HL-60 (cell line): ENCODE data around the gene LYPD3.

ENCODE experiments used
- CTCF ChIP-seq: IDR thresholded peaks from one replicate; pipeline ENCODE4 v1.5.1; 2011; ENCODE audit warnings: low read length, control low read depth, inconsistent platforms; ENCODE audit not compliant: insufficient read depth
- POLR2AphosphoS5 ChIP-seq: IDR thresholded peaks from 2 replicates; pipeline ENCODE4 v1.6.1; 2012; ENCODE audit warnings: low read depth

DNA sequence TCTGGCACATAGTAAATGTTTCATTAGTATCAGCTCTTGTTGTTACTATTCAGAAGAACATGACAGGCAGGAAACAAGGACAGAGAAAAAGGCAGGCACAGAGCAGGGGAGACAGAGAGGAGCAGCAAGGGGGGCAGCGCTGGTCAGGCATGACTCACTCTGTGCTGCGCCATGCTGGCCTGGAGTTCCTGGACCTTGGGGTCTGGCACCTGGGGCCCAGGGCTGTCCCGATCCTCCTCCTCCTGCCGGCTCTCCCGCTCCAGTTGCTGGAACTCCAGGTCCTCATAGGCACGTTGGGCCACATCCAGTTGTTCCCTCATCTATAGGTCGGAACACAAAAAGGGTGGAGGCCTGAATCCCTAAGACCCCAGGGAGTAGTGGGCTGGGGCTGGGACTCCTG lies 31.6 kb upstream of the LYPD3 start:
- TF ChIP-seq CTCF, result no peak
- TF ChIP-seq POLR2AphosphoS5, result no peak
